Astrocyte of the spinal cord (primary cell): ENCODE data around the gene NCLN.

Source experiments
- DNase-seq: peaks from one replicate; pipeline ENCODE4 v3.0.0; 2011; ENCODE audit warnings: low read depth, low spot score
- H3K4me3 ChIP-seq: 2 replicates; pipeline ENCODE4 v1.5.1; 2011; ENCODE audit warnings: low read depth, mild to moderate bottlenecking, low read length, moderate library complexity
- CTCF ChIP-seq: IDR thresholded peaks from 2 replicates; pipeline ENCODE4 v1.5.1; 2012; ENCODE audit warnings: low read depth, mild to moderate bottlenecking, low read length, inconsistent platforms
- in situ Hi-C: cut with HindIII; loops from 2 replicates; pipeline ENCODE4 v1.10.0; 2017; ENCODE audit warnings: low sequenced_read_pairs

Gene NCLN

GRCh38 chr19:3248728-3249326, 63.1 kb downstream of the NCLN start:
- in situ Hi-C loops: no loop called here
- TF ChIP-seq CTCF: no peak
- DNase-seq: no peak
- no peak overlapping the region for H3K4me3 ChIP-seq

GRCh38 chr19:3249408-3249807, 63.7 kb downstream of the NCLN start:
- DNase-seq: no peak
- in situ Hi-C loops: no loop called here
- TF ChIP-seq CTCF: no peak
- no peak overlapping the region for H3K4me3 ChIP-seq

- no peak overlapping the region for H3K4me3 ChIP-seq
- in situ Hi-C loops: no loop called here
- DNase-seq: no peak
- TF ChIP-seq CTCF: peak; percentile 59
Measured at GRCh38 chr19:3250675-3251074, 64.9 kb downstream of the NCLN start.

- no peak overlapping the region for H3K4me3 ChIP-seq
- TF ChIP-seq CTCF: no peak
- no peak for DNase-seq
- in situ Hi-C loops: no loop called here
Measured at GRCh38 chr19:3251229-3251628, 65.5 kb downstream of the NCLN start.

- H3K4me3 ChIP-seq: no peak overlapping the region
- no peak for TF ChIP-seq CTCF
- DNase-seq: no peak
Measured at GRCh38 chr19:3252650-3253049, 66.9 kb downstream of the NCLN start.

GRCh38 chr19:3253270-3253669, 67.5 kb downstream of the NCLN start:
- no peak overlapping the region for H3K4me3 ChIP-seq
- in situ Hi-C loops: no loop called here
- TF ChIP-seq CTCF: no peak
- DNase-seq: no peak

More at GRCh38 chr19:3252650-3253049, 66.9 kb downstream of the NCLN start:
- in situ Hi-C loops: no loop called here

GRCh38 chr19:3254520-3254919, 68.8 kb downstream of the NCLN start:
- in situ Hi-C loops: no loop called here
- TF ChIP-seq CTCF: no peak
- DNase-seq: no peak
- no peak overlapping the region for H3K4me3 ChIP-seq
